Forelimb muscle (tissue), 1 donor: ENCODE results near the gene PTX4. TPM values are rescaled to one million over a fixed set of nuclear protein-coding genes. Genes with fewer than 3 reads are reported as not detected.
"Not testable (repeated sequence)": the region's sequence is repeated elsewhere in the genome, so short reads cannot be mapped to it uniquely, and the experiment has no call there.

ENCODE experiments used
- DNase-seq: peaks from one replicate; pipeline ENCODE4 v3.0.0-alpha.2; 2013; ENCODE audit warnings: low read depth
- polyA plus RNA-seq: library from polyadenylated mRNA; unstranded; fragments of 120-200 nt; gene quantifications from one replicate; pipeline ENCODE4 v1.2.1, GENCODE V29; 2013; ENCODE audit not compliant: insufficient read length

Gene PTX4
- polyA plus RNA-seq, 1 donor, result 0.53 TPM

- DNase-seq, result no peak
These were observed 44.6 kb downstream of the PTX4 start, which contains the start of gene CCDC154 for GRCh38 chr16:1443980-1444729. Gene CCDC154, minus strand, starts transcription at chr16:1444556. Its CDS starts 234 bp downstream, at chr16:1444322.

GRCh38 chr16:1443403-1443973 is 45.3 kb downstream of the PTX4 start:
- no peak for DNase-seq

GRCh38 chr16:1442697-1443096 is 46.0 kb downstream of the PTX4 start:
- no peak for DNase-seq

- DNase-seq, result no peak
These were observed 47.3 kb downstream of the PTX4 start for GRCh38 chr16:1441391-1441829.

- DNase-seq, result not testable (repeated sequence)
These were observed 49.1 kb downstream of the PTX4 start for GRCh38 chr16:1439699-1440074.

GRCh38 chr16:1439058-1439698 is 49.6 kb downstream of the PTX4 start:
- no peak for DNase-seq

GRCh38 chr16:1438229-1439057 is 50.3 kb downstream of the PTX4 start:
- no peak for DNase-seq

GRCh38 chr16:1437606-1438005 is 51.1 kb downstream of the PTX4 start:
- no peak for DNase-seq

GRCh38 chr16:1436731-1437355 is 51.9 kb downstream of the PTX4 start:
- DNase-seq, result no peak

- DNase-seq, result no peak
These were observed 52.6 kb downstream of the PTX4 start for GRCh38 chr16:1435921-1436697.

Other genes starting within 250 kb of the PTX4 start
- gene TPSAB1, start 248.2 kb downstream of the PTX4 start, polyA plus RNA-seq, result 1.2 TPM
- gene TPSD1, start 232.9 kb downstream of the PTX4 start, polyA plus RNA-seq, result 0.49 TPM
- gene UBE2I, start 179.3 kb downstream of the PTX4 start, polyA plus RNA-seq, result 91.1 TPM
- gene BAIAP3, start 155.3 kb downstream of the PTX4 start, polyA plus RNA-seq, result 0.65 TPM
- gene TSR3, start 137.1 kb downstream of the PTX4 start, polyA plus RNA-seq, result 49.3 TPM
- 39.1 TPM for gene GNPTG, start 137.0 kb downstream of the PTX4 start, polyA plus RNA-seq
- gene UNKL, start 74.2 kb downstream of the PTX4 start, polyA plus RNA-seq, result 7.5 TPM
- 11.5 TPM for gene UQCC4, start 68.2 kb downstream of the PTX4 start, polyA plus RNA-seq
- gene PERCC1, start 57.9 kb downstream of the PTX4 start, polyA plus RNA-seq, result 0.20 TPM
- 2.3 TPM for gene CCDC154, start 44.4 kb downstream of the PTX4 start, polyA plus RNA-seq
- 33.0 TPM for gene CLCN7, start 13.9 kb downstream of the PTX4 start, polyA plus RNA-seq
- gene TELO2, start 4.4 kb upstream of the PTX4 start, polyA plus RNA-seq, result 30.8 TPM
- gene TMEM204, start 44.7 kb upstream of the PTX4 start, polyA plus RNA-seq, result 12.3 TPM
- 8.7 TPM for gene IFT140, start 123.1 kb upstream of the PTX4 start, polyA plus RNA-seq
- 19.0 TPM for gene CRAMP1, start 123.4 kb upstream of the PTX4 start, polyA plus RNA-seq
- 40.5 TPM for gene JPT2, start 189.3 kb upstream of the PTX4 start, polyA plus RNA-seq
- gene MAPK8IP3, start 217.3 kb upstream of the PTX4 start, polyA plus RNA-seq, result 53.6 TPM